Activated CD8-positive, alpha-beta memory T cell treated with anti-CD3 and anti-CD28 coated beads for 4 hours (primary cell): ENCODE data around the gene EP400.
"Not testable (repeated sequence)": the region's sequence is repeated elsewhere in the genome, so short reads cannot be mapped to it uniquely, and the experiment has no call there.

Experiments used
- DNase-seq, 2 donors: peaks; one replicate each; pipeline ENCODE4 v3.0.0-alpha.2; 2020; ENCODE audit warnings: low read depth in 2 of 2

EP400 gene

GRCh38 chr12:131948713-131949430 lies 870 bp upstream of the EP400 start:
- not testable (repeated sequence) for DNase-seq

GRCh38 chr12:131950182-131950913 lies 606 bp downstream of the EP400 start:
- peak in 1 of 2 donors; percentile 13 for DNase-seq

- DNase-seq: not testable (repeated sequence)
Measured at GRCh38 chr12:131953810-131954209, 4.1 kb downstream of the EP400 start.

- not testable (repeated sequence) for DNase-seq
Measured at GRCh38 chr12:131954460-131954859, 4.7 kb downstream of the EP400 start.

GRCh38 chr12:131959116-131959515 lies 9.4 kb downstream of the EP400 start:
- no peak for DNase-seq

GRCh38 chr12:131959641-131960589 lies 10.2 kb downstream of the EP400 start:
- DNase-seq: no peak

GRCh38 chr12:131960590-131961325 lies 11.0 kb downstream of the EP400 start:
- not testable (repeated sequence) for DNase-seq

GRCh38 chr12:131961328-131961727 lies 11.6 kb downstream of the EP400 start:
- DNase-seq: not testable (repeated sequence)

GRCh38 chr12:131962069-131962468 lies 12.3 kb downstream of the EP400 start:
- no peak for DNase-seq

- DNase-seq: no peak
Measured at GRCh38 chr12:131963381-131963780, 13.6 kb downstream of the EP400 start.

GRCh38 chr12:131965073-131965472 lies 15.3 kb downstream of the EP400 start:
- no peak for DNase-seq

GRCh38 chr12:131971226-131971625 lies 21.5 kb downstream of the EP400 start:
- DNase-seq: no peak

- no peak for DNase-seq
Measured at GRCh38 chr12:131975228-131975627, 25.5 kb downstream of the EP400 start.

GRCh38 chr12:131979606-131980005 lies 29.9 kb downstream of the EP400 start:
- no peak for DNase-seq

GRCh38 chr12:131980263-131980662 lies 30.5 kb downstream of the EP400 start:
- DNase-seq: no peak

- no peak for DNase-seq
Measured at GRCh38 chr12:131981388-131981787, 31.6 kb downstream of the EP400 start.

- DNase-seq: no peak
Measured at GRCh38 chr12:131982041-131982440, 32.3 kb downstream of the EP400 start.

GRCh38 chr12:131983026-131983425 lies 33.3 kb downstream of the EP400 start:
- no peak for DNase-seq

- DNase-seq: no peak
Measured at GRCh38 chr12:131983554-131983953, 33.8 kb downstream of the EP400 start.

- no peak for DNase-seq
Measured at GRCh38 chr12:131984334-131984733, 34.6 kb downstream of the EP400 start.

GRCh38 chr12:131985510-131985875 lies 35.8 kb downstream of the EP400 start:
- not testable (repeated sequence) for DNase-seq
